GM21526 (cell line): Measurements from ENCODE around the gene PEX1.
"Not testable (repeated sequence)": the region's sequence is repeated elsewhere in the genome, so short reads cannot be mapped to it uniquely, and the experiment has no call there.

Experiments
- ATAC-seq: cut with Tn5 transposase; IDR thresholded peaks from one replicate; pipeline ENCODE4 v1.9.1; 2021; ENCODE audit warnings: moderate library complexity; ENCODE audit not compliant: unreplicated experiment, low FRiP score

PEX1 gene

GRCh38 chr7:92508946-92509345 is 19.4 kb downstream of the PEX1 start:
- ATAC-seq, result no peak

- no peak for ATAC-seq
Measured at GRCh38 chr7:92506363-92506762, 22.0 kb downstream of the PEX1 start.

- no peak for ATAC-seq
Measured at GRCh38 chr7:92504563-92504962, 23.8 kb downstream of the PEX1 start.

- ATAC-seq, result no peak
Measured at GRCh38 chr7:92503767-92504166, 24.6 kb downstream of the PEX1 start.

GRCh38 chr7:92498557-92498956 is 29.8 kb downstream of the PEX1 start:
- no peak for ATAC-seq

- ATAC-seq, result no peak
Measured at GRCh38 chr7:92496876-92497275, 31.4 kb downstream of the PEX1 start.

GRCh38 chr7:92489634-92490033 is 38.7 kb downstream of the PEX1 start:
- no peak for ATAC-seq

GRCh38 chr7:92487804-92488203 is 40.5 kb downstream of the PEX1 start:
- no peak for ATAC-seq

GRCh38 chr7:92485974-92486373 is 42.3 kb downstream of the PEX1 start:
- no peak for ATAC-seq

- no peak for ATAC-seq
Measured at GRCh38 chr7:92485267-92485892, 42.9 kb downstream of the PEX1 start.

- not testable (repeated sequence) for ATAC-seq
Measured at GRCh38 chr7:92484226-92484625, 44.1 kb downstream of the PEX1 start.

GRCh38 chr7:92483624-92484023 is 44.7 kb downstream of the PEX1 start:
- ATAC-seq, result not testable (repeated sequence)

GRCh38 chr7:92479146-92479545 is 49.2 kb downstream of the PEX1 start:
- not testable (repeated sequence) for ATAC-seq

- ATAC-seq, result no peak
Measured at GRCh38 chr7:92478711-92479110, 49.6 kb downstream of the PEX1 start.

GRCh38 chr7:92478095-92478494 is 50.2 kb downstream of the PEX1 start:
- ATAC-seq, result no peak

GRCh38 chr7:92477681-92478080 is 50.6 kb downstream of the PEX1 start, which contains the start of gene ERVW-1:
Gene ERVW-1 (minus strand): TSS chr7:92477946. CDS start chr7:92470381, 7,565 bp downstream.
- not testable (repeated sequence) for ATAC-seq

GRCh38 chr7:92475851-92476590 is 52.3 kb downstream of the PEX1 start:
- ATAC-seq, result not testable (repeated sequence)

GRCh38 chr7:92475261-92475770 is 53.0 kb downstream of the PEX1 start:
- ATAC-seq, result not testable (repeated sequence)

- ATAC-seq, result not testable (repeated sequence)
Measured at GRCh38 chr7:92473989-92474388, 54.3 kb downstream of the PEX1 start.

- not testable (repeated sequence) for ATAC-seq
Measured at GRCh38 chr7:92468589-92468988, 59.7 kb downstream of the PEX1 start.

GRCh38 chr7:92466682-92467081 is 61.6 kb downstream of the PEX1 start:
- ATAC-seq, result no peak

GRCh38 chr7:92464515-92464914 is 63.8 kb downstream of the PEX1 start:
- no peak for ATAC-seq
